Progenitor cell of endocrine pancreas (in vitro differentiated cells): ENCODE measurements around the gene GALNTL6. TPM values are rescaled to one million over a fixed set of nuclear protein-coding genes. Genes with fewer than 3 reads are reported as not detected.
"Not testable (repeated sequence)": the region's sequence is repeated elsewhere in the genome, so short reads cannot be mapped to it uniquely, and the experiment has no call there.

Source experiments
- DNase-seq: peaks from one replicate; pipeline ENCODE4 v3.0.0; 2021; ENCODE audit warnings: low spot score; ENCODE audit not compliant: unreplicated experiment
- H3K27ac Mint-ChIP-seq: 2 replicates; pipeline ENCODE4 v1.8.0; 2021; ENCODE audit warnings: mild to moderate bottlenecking, moderate library complexity, mixed read lengths
- H3K27me3 Mint-ChIP-seq: 2 replicates; pipeline ENCODE4 v1.8.0; 2021; ENCODE audit warnings: mixed read lengths
- H3K36me3 Mint-ChIP-seq: 2 replicates; pipeline ENCODE4 v1.8.0; 2022; ENCODE audit warnings: mixed read lengths; ENCODE audit not compliant: insufficient read depth
- H3K4me1 Mint-ChIP-seq: 2 replicates; pipeline ENCODE4 v1.8.0; 2021; ENCODE audit warnings: low read depth, mixed read lengths
- H3K4me3 Mint-ChIP-seq: 2 replicates; pipeline ENCODE4 v1.8.0; 2021; ENCODE audit warnings: low read depth, mild to moderate bottlenecking, moderate library complexity, mixed read lengths
- H3K9me3 Mint-ChIP-seq: 2 replicates; pipeline ENCODE4 v1.8.0; 2021; ENCODE audit warnings: low read depth, mixed read lengths
- CTCF ChIP-seq: fragments of 200-600 bp; sonication (generic); IDR thresholded peaks from one replicate; pipeline ENCODE4 v1.5.0; 2021; ENCODE audit warnings: antibody characterized with exemption, mild to moderate bottlenecking; ENCODE audit not compliant: unreplicated experiment
- total RNA-seq: library from RNA; stranded (reverse); gene quantifications from 2 replicates; pipeline ENCODE4 v1.2.1, GENCODE V29; 2021

The GALNTL6 gene
- total RNA-seq, 1 donor from 2014 or later, result 0.14 TPM

GRCh38 chr4:172793565-172794306 is 980.5 kb downstream of the GALNTL6 start:
- peaks cover 6% of the 10 kb centered on the region for H3K4me1 Mint-ChIP-seq
- H3K27me3 Mint-ChIP-seq, result no peaks in the 10 kb centered on the region
- no peak overlapping the region for H3K27ac Mint-ChIP-seq
- DNase-seq, result no peak
- no peaks in the 10 kb centered on the region for H3K9me3 Mint-ChIP-seq
- H3K4me3 Mint-ChIP-seq, result no peak overlapping the region
- no peak for TF ChIP-seq CTCF
- no peaks in the 10 kb centered on the region for H3K36me3 Mint-ChIP-seq

- H3K27ac Mint-ChIP-seq, result no peak overlapping the region
- no peaks in the 10 kb centered on the region for H3K27me3 Mint-ChIP-seq
Observed at GRCh38 chr4:172794307-172794703, 981.1 kb downstream of the GALNTL6 start.

GRCh38 chr4:172797281-172797680 is 984.1 kb downstream of the GALNTL6 start:
- not testable (repeated sequence) for H3K36me3 Mint-ChIP-seq, DNase-seq, H3K9me3 Mint-ChIP-seq, H3K4me3 Mint-ChIP-seq, H3K27me3 Mint-ChIP-seq, H3K4me1 Mint-ChIP-seq, H3K27ac Mint-ChIP-seq

More at GRCh38 chr4:172794307-172794703, 981.1 kb downstream of the GALNTL6 start:
- H3K4me1 Mint-ChIP-seq, result peaks cover 6% of the 10 kb centered on the region
- no peaks in the 10 kb centered on the region for H3K36me3 Mint-ChIP-seq
- H3K9me3 Mint-ChIP-seq, result no peaks in the 10 kb centered on the region
- H3K4me3 Mint-ChIP-seq, result no peak overlapping the region
- TF ChIP-seq CTCF, result no peak
- no peak for DNase-seq

- H3K4me3 Mint-ChIP-seq, result no peak overlapping the region
- peaks cover 4% of the 10 kb centered on the region for H3K4me1 Mint-ChIP-seq
- H3K27me3 Mint-ChIP-seq, result no peaks in the 10 kb centered on the region
- TF ChIP-seq CTCF, result no peak
- no peaks in the 10 kb centered on the region for H3K9me3 Mint-ChIP-seq
- no peak for DNase-seq
- H3K36me3 Mint-ChIP-seq, result no peaks in the 10 kb centered on the region
- no peak overlapping the region for H3K27ac Mint-ChIP-seq
Observed at GRCh38 chr4:172802032-172802431, 988.8 kb downstream of the GALNTL6 start.

GRCh38 chr4:172806841-172807240 is 993.6 kb downstream of the GALNTL6 start:
- H3K27me3 Mint-ChIP-seq, result no peaks in the 10 kb centered on the region
- no peak for TF ChIP-seq CTCF
- H3K4me3 Mint-ChIP-seq, result no peak overlapping the region
- H3K27ac Mint-ChIP-seq, result no peak overlapping the region
- no peaks in the 10 kb centered on the region for H3K9me3 Mint-ChIP-seq
- H3K36me3 Mint-ChIP-seq, result no peaks in the 10 kb centered on the region
- DNase-seq, result no peak
- peaks cover 24% of the 10 kb centered on the region for H3K4me1 Mint-ChIP-seq

- no peak for DNase-seq
- H3K4me3 Mint-ChIP-seq, result no peak overlapping the region
- H3K27me3 Mint-ChIP-seq, result no peaks in the 10 kb centered on the region
- no peaks in the 10 kb centered on the region for H3K9me3 Mint-ChIP-seq
- no peak overlapping the region for H3K27ac Mint-ChIP-seq
- TF ChIP-seq CTCF, result no peak
- peaks cover 28% of the 10 kb centered on the region for H3K4me1 Mint-ChIP-seq
- H3K36me3 Mint-ChIP-seq, result no peaks in the 10 kb centered on the region
Observed at GRCh38 chr4:172808196-172808595, 995.0 kb downstream of the GALNTL6 start.
